Upper lobe of left lung (tissue), 6 donors: Measurements from ENCODE around the gene NECTIN2. TPM values are rescaled to one million over a fixed set of nuclear protein-coding genes. Genes with fewer than 3 reads are reported as not detected.
"Not testable (repeated sequence)": the region's sequence is repeated elsewhere in the genome, so short reads cannot be mapped to it uniquely, and the experiment has no call there.

Experiments
- ATAC-seq, 2 donors: fragments of 200-7000 bp; cut with Tn5 transposase; one replicate each; pipeline ENCODE4 v1.9.1; 2022; ENCODE audit warnings: mild to moderate bottlenecking in 2 of 2, moderate library complexity in 2 of 2; ENCODE audit not compliant: low FRiP score in 2 of 2
- DNase-seq, 2 donors: peaks; one replicate each; pipeline ENCODE4 v3.0.0-alpha.2; 2019 to 2020
- H3K27ac ChIP-seq, 4 donors: fragments of 200-600 bp; sonication (generic); one replicate each; pipeline ENCODE4 v1.5.1; 2016 to 2019
- H3K27me3 ChIP-seq, 4 donors: fragments of 200-600 bp; sonication (generic); one replicate each; pipeline ENCODE4 v1.5.1; 2017 to 2019
- H3K36me3 ChIP-seq, 4 donors: fragments of 200-600 bp; sonication (generic); one replicate each; pipeline ENCODE4 v1.5.1; 2016 to 2019
- H3K4me1 ChIP-seq, 4 donors: fragments of 200-600 bp; sonication (generic); one replicate each; pipeline ENCODE4 v1.5.1; 2018 to 2019
- H3K4me3 ChIP-seq, 4 donors: fragments of 200-600 bp; sonication (generic); one replicate each; pipeline ENCODE4 v1.5.1; 2017 to 2019; ENCODE audit warnings: mild to moderate bottlenecking in 2 of 4, moderate library complexity in 1 of 4
- H3K9me3 ChIP-seq, 4 donors: fragments of 200-600 bp; sonication (generic); one replicate each; pipeline ENCODE4 v1.5.1; 2018 to 2019
- EP300 ChIP-seq, 4 donors: sonication (generic); formaldehyde crosslinking; IDR thresholded peaks; one replicate each; pipeline ENCODE4 v1.5.1; 2017; ENCODE audit warnings: antibody characterized with exemption in 4 of 4, control low read depth in 2 of 4
- POLR2A ChIP-seq, 4 donors: fragments of 450-650 bp; IDR thresholded peaks; one replicate each; pipeline ENCODE4 v1.5.1; 2016 to 2017; ENCODE audit warnings: antibody characterized with exemption in 4 of 4, mild to moderate bottlenecking in 2 of 4
- POLR2AphosphoS5 ChIP-seq, 2 donors: sonication (generic); formaldehyde crosslinking; IDR thresholded peaks; one replicate each; pipeline ENCODE4 v1.5.1; 2017; ENCODE audit warnings: antibody characterized with exemption in 2 of 2
- WGBS, 2 donors: methylation state at CpG; one replicate each; pipeline ENCODE4 v1.1.5; 2017 to 2018; 5-methylcytosine and 5-hydroxymethylcytosine counted together
- total RNA-seq, 6 donors: library from RNA; depleted of rRNA in 4 of 6; stranded (reverse); fragments of >200 nt in 4 of 6; gene quantifications; one replicate each; pipeline versions ENCODE4 v1.1.0 to v1.2.1, GENCODE V29; 2016 to 2021
- TF ChIP-seq, protein P1 (sequence below), 6 experiments: fragments of 450-650 bp in 4 of 6; fragments of 200-600 bp in 2 of 6; sonication (generic) in 2 of 6; IDR thresholded peaks; one replicate each; pipeline ENCODE4 v1.5.1; 2016 to 2019; ENCODE audit warnings: antibody characterized with exemption in 6 of 6
- donor health status: DM: no; HTN: no; CAD: no; lungs with moderate emphysema.
- donor health status: DM: no; HTN: yes; CAD: no; lungs with severe emphysema.

Gene NECTIN2
- total RNA-seq, 6 donors from 2014 or later = 52.2 to 152 (median 109) TPM

GRCh38 chr19:44886141-44886540 is 40.0 kb downstream of the NECTIN2 start:
- TF ChIP-seq EP300 (IDR thresholded peaks at IDR 0.05) (no peak), POLR2A (IDR thresholded peaks at IDR 0.05) (no peak), POLR2AphosphoS5 (IDR thresholded peaks at IDR 0.05) (no peak)
- TF ChIP-seq, protein P1, sequence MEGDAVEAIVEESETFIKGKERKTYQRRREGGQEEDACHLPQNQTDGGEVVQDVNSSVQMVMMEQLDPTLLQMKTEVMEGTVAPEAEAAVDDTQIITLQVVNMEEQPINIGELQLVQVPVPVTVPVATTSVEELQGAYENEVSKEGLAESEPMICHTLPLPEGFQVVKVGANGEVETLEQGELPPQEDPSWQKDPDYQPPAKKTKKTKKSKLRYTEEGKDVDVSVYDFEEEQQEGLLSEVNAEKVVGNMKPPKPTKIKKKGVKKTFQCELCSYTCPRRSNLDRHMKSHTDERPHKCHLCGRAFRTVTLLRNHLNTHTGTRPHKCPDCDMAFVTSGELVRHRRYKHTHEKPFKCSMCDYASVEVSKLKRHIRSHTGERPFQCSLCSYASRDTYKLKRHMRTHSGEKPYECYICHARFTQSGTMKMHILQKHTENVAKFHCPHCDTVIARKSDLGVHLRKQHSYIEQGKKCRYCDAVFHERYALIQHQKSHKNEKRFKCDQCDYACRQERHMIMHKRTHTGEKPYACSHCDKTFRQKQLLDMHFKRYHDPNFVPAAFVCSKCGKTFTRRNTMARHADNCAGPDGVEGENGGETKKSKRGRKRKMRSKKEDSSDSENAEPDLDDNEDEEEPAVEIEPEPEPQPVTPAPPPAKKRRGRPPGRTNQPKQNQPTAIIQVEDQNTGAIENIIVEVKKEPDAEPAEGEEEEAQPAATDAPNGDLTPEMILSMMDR (IDR thresholded peaks at IDR 0.05) = no peak
- ATAC-seq (no peak), DNase-seq (no peak)
- Histone ChIP-seq H3K9me3 (no peaks in the 10 kb centered on the region), H3K4me3 (no peak overlapping the region), H3K4me1 (peaks cover 7 to 9% (median 8%) of the 10 kb centered on the region in 4 donors), H3K27ac (no peak overlapping the region), H3K36me3 (peaks cover 0 to 53% (median 42%) of the 10 kb centered on the region in 4 donors), H3K27me3 (no peaks in the 10 kb centered on the region)
- 91 to 96% methylated on average over 6 of the region's 6 CpGs for WGBS, 2 donors

GRCh38 chr19:44887648-44888047 is 41.6 kb downstream of the NECTIN2 start:
- Histone ChIP-seq H3K9me3 (no peaks in the 10 kb centered on the region), H3K27me3 (no peaks in the 10 kb centered on the region), H3K36me3 (peaks cover 0 to 54% (median 42%) of the 10 kb centered on the region in 4 donors), H3K27ac (no peak overlapping the region), H3K4me1 (peaks cover 19 to 24% (median 20%) of the 10 kb centered on the region in 4 donors), H3K4me3 (no peak overlapping the region)
- ATAC-seq (no peak), DNase-seq (no peak)
- WGBS, 2 donors = 93 to 95% methylated on average over 4 of the region's 4 CpGs
- TF ChIP-seq EP300 (IDR thresholded peaks at IDR 0.05) (no peak), POLR2AphosphoS5 (IDR thresholded peaks at IDR 0.05) (no peak), POLR2A (IDR thresholded peaks at IDR 0.05) (no peak)
- TF ChIP-seq, protein P1 (IDR thresholded peaks at IDR 0.05) = no peak

GRCh38 chr19:44888335-44888734 is 42.2 kb downstream of the NECTIN2 start:
- not testable (repeated sequence) for H3K4me3 ChIP-seq, H3K27me3 ChIP-seq, H3K27ac ChIP-seq, H3K9me3 ChIP-seq, DNase-seq, ATAC-seq
- H3K36me3 ChIP-seq = peaks cover 0 to 54% (median 43%) of the 10 kb centered on the region in 4 donors
- WGBS, 2 donors = 92% methylated on average over 2 to 5 of the region's 5 CpGs
- H3K4me1 ChIP-seq = peaks cover 20 to 31% (median 21%) of the 10 kb centered on the region in 4 donors

DNA sequence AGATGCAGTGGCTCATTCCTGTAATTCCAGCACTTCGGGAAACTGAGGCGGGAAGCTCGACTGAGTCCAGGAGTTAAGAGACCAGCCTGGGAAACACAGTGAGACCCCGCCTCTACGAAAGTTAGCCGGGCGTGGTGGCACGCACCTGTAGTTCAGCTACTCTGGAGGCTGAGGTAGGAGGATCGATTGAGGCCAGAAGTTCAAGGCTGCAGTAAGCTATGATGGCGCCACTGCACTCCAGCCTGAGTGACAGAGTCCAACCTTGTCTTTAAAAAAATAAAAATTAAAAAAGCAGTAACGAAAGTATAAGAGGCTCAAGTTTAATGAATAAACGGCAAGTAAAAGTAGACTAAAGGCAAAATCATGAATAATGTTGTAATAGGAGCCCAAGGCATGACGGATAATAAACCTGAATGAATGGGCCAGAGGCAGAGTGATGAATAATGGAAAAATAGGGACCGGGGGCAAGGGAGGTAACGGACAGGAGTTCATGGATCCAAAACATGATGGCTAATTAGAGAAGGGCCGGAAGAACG is 43.8 kb downstream of the NECTIN2 start:
- TF ChIP-seq POLR2AphosphoS5 (IDR thresholded peaks at IDR 0.05) = no peak
- TF ChIP-seq, protein P1 (IDR thresholded peaks at IDR 0.05) = no peak
- no peak for TF ChIP-seq EP300 (IDR thresholded peaks at IDR 0.05)
- TF ChIP-seq POLR2A (IDR thresholded peaks at IDR 0.05) = no peak
- whole genome bisulfite sequencing, 2 donors = 59 to 61% methylated on average over 17 of the region's 17 CpGs
- H3K4me3 ChIP-seq = peak overlapping the region in 3 of 4 donors; percentile 99 to 100 (median 99)
- peaks cover 20 to 32% (median 21%) of the 10 kb centered on the region in 4 donors for H3K4me1 ChIP-seq
- no peaks in the 10 kb centered on the region for H3K9me3 ChIP-seq
- peaks cover 0 to 57% (median 50%) of the 10 kb centered on the region in 4 donors for H3K36me3 ChIP-seq
- no peak for DNase-seq
- no peak for ATAC-seq
- no peaks in the 10 kb centered on the region for H3K27me3 ChIP-seq
- H3K27ac ChIP-seq = peak overlapping the region in 3 of 4 donors; percentile 88 to 98 (median 91)

DNA sequence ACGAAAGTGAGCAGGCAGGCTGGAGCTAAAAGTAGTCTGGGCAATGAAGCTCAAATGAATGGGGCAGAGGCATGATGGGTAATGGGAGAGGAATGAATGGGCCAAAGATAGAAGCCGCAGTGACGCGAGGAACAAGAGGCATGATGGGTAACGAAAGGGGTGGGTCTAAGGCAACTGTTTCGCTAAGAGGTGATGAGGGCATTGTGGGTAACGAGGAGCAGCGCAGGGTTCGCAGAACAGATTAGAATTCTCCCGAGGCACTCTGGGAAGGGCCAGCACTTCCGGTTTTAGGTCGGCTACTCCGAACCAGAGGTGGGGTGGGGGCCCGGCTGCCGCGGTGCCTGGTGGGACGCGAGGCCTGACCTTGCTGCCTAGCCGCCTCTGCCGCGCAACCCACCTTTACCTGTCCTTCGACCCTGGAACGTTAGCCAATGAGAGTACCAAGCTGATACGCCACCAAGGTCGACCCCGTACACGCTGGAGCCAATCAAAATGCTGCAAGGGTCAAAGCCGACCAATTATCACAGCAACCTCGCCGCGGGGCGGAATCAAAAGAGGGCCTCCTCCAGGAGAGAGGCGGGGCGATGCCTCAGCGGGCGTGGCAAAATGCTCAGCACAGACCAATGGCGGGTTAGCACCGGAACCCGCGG is 44.4 kb downstream of the NECTIN2 start:
- H3K4me1 ChIP-seq = peaks cover 20 to 32% (median 21%) of the 10 kb centered on the region in 4 donors
- WGBS, 2 donors = 0 to 1% methylated on average over 10 to 40 of the region's 40 CpGs
- H3K9me3 ChIP-seq = no peaks in the 10 kb centered on the region
- TF ChIP-seq POLR2A (IDR thresholded peaks at IDR 0.05) (peak in 3 of 4 donors; percentile 21 to 53 (median 29)), POLR2AphosphoS5 (IDR thresholded peaks at IDR 0.05) (peak; percentile 81 to 82), EP300 (IDR thresholded peaks at IDR 0.05) (peak in 1 of 4 donors; percentile 6)
- TF ChIP-seq, protein P1 (IDR thresholded peaks at IDR 0.05) = peak in 1 of 6 experiments; percentile 14
- H3K27ac ChIP-seq = peak overlapping the region; percentile 88 to 99 (median 94)
- DNase-seq = peak; percentile 99 to 100
- ATAC-seq = peak; percentile 95 to 97
- H3K36me3 ChIP-seq = peaks cover 3 to 61% (median 50%) of the 10 kb centered on the region in 4 donors
- peak overlapping the region; percentile 19 to 100 (median 99) for H3K4me3 ChIP-seq
- no peaks in the 10 kb centered on the region for H3K27me3 ChIP-seq
